ENCODE measurements around the gene CLIC3.

The CLIC3 gene

GRCh38 chr9:136985853-136986252, 10.5 kb downstream of the CLIC3 start:
- H3K27me3 ChIP-seq (ENCODE audit: low read length), result no peaks in the 10 kb centered on the region
- TF ChIP-seq CTCF (IDR thresholded peaks at IDR 0.05; ENCODE audit: insufficient read depth, low read length, poor library complexity, severe bottlenecking) (no peak), EZH2phosphoT487 (conservative IDR thresholded peaks at IDR 0.05; ENCODE audit: low read length) (no peak)
- H4K20me1 ChIP-seq (ENCODE audit: low read depth, low read length), result no peaks in the 10 kb centered on the region
- H3F3A ChIP-seq (ENCODE audit: insufficient read depth), result no peaks in the 10 kb centered on the region
- H3K9me2 ChIP-seq (replicated peaks; ENCODE audit: insufficient read depth, low read length), result no peaks in the 10 kb centered on the region
- H3K4me3 ChIP-seq (ENCODE audit: insufficient read depth, low read length, poor library complexity, severe bottlenecking), result no peak overlapping the region
- no peaks in the 10 kb centered on the region for H3K36me3 ChIP-seq (ENCODE audit: low read length)
- no peak overlapping the region for H3K4me2 ChIP-seq (ENCODE audit: low read depth, low read length, poor library complexity, severe bottlenecking)
- no peak overlapping the region for H3K27ac ChIP-seq (ENCODE audit: low read depth, low read length)
- no peaks in the 10 kb centered on the region for H3K79me2 ChIP-seq (ENCODE audit: insufficient read depth, low read length)
- no peak overlapping the region for H3K9ac ChIP-seq (ENCODE audit: low read length)
- H3K9me3 ChIP-seq (ENCODE audit: insufficient read depth, low read length), result no peaks in the 10 kb centered on the region
- no peak overlapping the region for H2AFZ ChIP-seq (ENCODE audit: low read depth, low read length, severe bottlenecking)

- H4K20me1 ChIP-seq (ENCODE audit: low read depth, low read length), result no peaks in the 10 kb centered on the region
- no peak overlapping the region for H3K4me3 ChIP-seq (ENCODE audit: insufficient read depth, low read length, poor library complexity, severe bottlenecking)
- H3K4me2 ChIP-seq (ENCODE audit: low read depth, low read length, poor library complexity, severe bottlenecking), result no peak overlapping the region
- no peaks in the 10 kb centered on the region for H3K27me3 ChIP-seq (ENCODE audit: low read length)
- H3K36me3 ChIP-seq (ENCODE audit: low read length), result no peaks in the 10 kb centered on the region
- H3K9me2 ChIP-seq (replicated peaks; ENCODE audit: insufficient read depth, low read length), result no peaks in the 10 kb centered on the region
- H3K79me2 ChIP-seq (ENCODE audit: insufficient read depth, low read length), result no peaks in the 10 kb centered on the region
- no peak overlapping the region for H2AFZ ChIP-seq (ENCODE audit: low read depth, low read length, severe bottlenecking)
- no peaks in the 10 kb centered on the region for H3K9me3 ChIP-seq (ENCODE audit: insufficient read depth, low read length)
- no peaks in the 10 kb centered on the region for H3F3A ChIP-seq (ENCODE audit: insufficient read depth)
- no peak overlapping the region for H3K9ac ChIP-seq (ENCODE audit: low read length)
- H3K27ac ChIP-seq (ENCODE audit: low read depth, low read length), result no peak overlapping the region
- TF ChIP-seq CTCF (IDR thresholded peaks at IDR 0.05; ENCODE audit: insufficient read depth, low read length, poor library complexity, severe bottlenecking) (no peak), EZH2phosphoT487 (conservative IDR thresholded peaks at IDR 0.05; ENCODE audit: low read length) (no peak)
Observed at GRCh38 chr9:136985027-136985602, 11.3 kb downstream of the CLIC3 start.

- Histone ChIP-seq H3K4me2 (ENCODE audit: low read depth, low read length, poor library complexity, severe bottlenecking) (no peak overlapping the region), H3K79me2 (ENCODE audit: insufficient read depth, low read length) (no peaks in the 10 kb centered on the region), H3K27me3 (ENCODE audit: low read length) (no peaks in the 10 kb centered on the region), H2AFZ (ENCODE audit: low read depth, low read length, severe bottlenecking) (no peak overlapping the region), H3K9ac (ENCODE audit: low read length) (no peak overlapping the region), H3K4me3 (ENCODE audit: insufficient read depth, low read length, poor library complexity, severe bottlenecking) (no peak overlapping the region), H3F3A (ENCODE audit: insufficient read depth) (no peaks in the 10 kb centered on the region), H3K9me2 (replicated peaks; ENCODE audit: insufficient read depth, low read length) (no peaks in the 10 kb centered on the region), H3K9me3 (ENCODE audit: insufficient read depth, low read length) (no peaks in the 10 kb centered on the region), H4K20me1 (ENCODE audit: low read depth, low read length) (no peaks in the 10 kb centered on the region), H3K36me3 (ENCODE audit: low read length) (no peaks in the 10 kb centered on the region), H3K27ac (ENCODE audit: low read depth, low read length) (no peak overlapping the region)
- TF ChIP-seq EZH2phosphoT487 (conservative IDR thresholded peaks at IDR 0.05; ENCODE audit: low read length), result no peak
- TF ChIP-seq CTCF (IDR thresholded peaks at IDR 0.05; ENCODE audit: insufficient read depth, low read length, poor library complexity, severe bottlenecking), result no peak
Observed at GRCh38 chr9:136984464-136985026, 11.8 kb downstream of the CLIC3 start.

All from SU-DHL-6 (cell line).